Measurements from ENCODE around the gene SMC3. TPM values are rescaled to one million over a fixed set of nuclear protein-coding genes. Genes with fewer than 3 reads are reported as not detected.

The SMC3 gene
- total and polyA plus RNA-seq, 10 donors = 10.4 to 41.2 (median 33.8) TPM

- Histone ChIP-seq H3K36me3 (no peaks in the 10 kb centered on the region), H3K4me3 (no peak overlapping the region), H3K4me1 (peaks cover 0 to 7% (median 0%) of the 10 kb centered on the region in 6 donors), H3K27ac (no peak overlapping the region), H3K9me3 (peaks cover 0 to 6% (median 0%) of the 10 kb centered on the region in 8 donors), H3K27me3 (replicated peaks in 1 of 7) (no peaks in the 10 kb centered on the region)
- TF ChIP-seq POLR2AphosphoS5 (IDR thresholded peaks at IDR 0.05) = no peak
- TF ChIP-seq POLR2A (IDR thresholded peaks at IDR 0.05) = no peak
- no peak for TF ChIP-seq CTCF (IDR thresholded peaks at IDR 0.05 in 8 of 11, conservative IDR thresholded peaks at IDR 0.05 in 3 of 11)
- DNase-seq = no peak
- intact Hi-C loops (cut with DNase I; ENCODE audit: low total_unique reads) = no loop called here
- 86 to 97% (median 94%) methylated on average over 5 of the region's 5 CpGs for WGBS, 5 donors
Observed at GRCh38 chr10:110616493-110617033, 49.1 kb downstream of the SMC3 start.

- H3K27me3 ChIP-seq (replicated peaks in 1 of 7) = no peaks in the 10 kb centered on the region
- no peak for DNase-seq
- no peaks in the 10 kb centered on the region for H3K36me3 ChIP-seq
- peaks cover 0 to 4% (median 0%) of the 10 kb centered on the region in 6 donors for H3K4me1 ChIP-seq
- no peak overlapping the region for H3K4me3 ChIP-seq
- 81 to 92% (median 90%) methylated on average over 7 of the region's 7 CpGs for WGBS, 5 donors
- TF ChIP-seq CTCF (IDR thresholded peaks at IDR 0.05 in 8 of 11, conservative IDR thresholded peaks at IDR 0.05 in 3 of 11) = no peak
- no peak for TF ChIP-seq POLR2AphosphoS5 (IDR thresholded peaks at IDR 0.05)
- TF ChIP-seq POLR2A (IDR thresholded peaks at IDR 0.05) = no peak
- H3K9me3 ChIP-seq = peaks cover 0 to 9% (median 0%) of the 10 kb centered on the region in 8 donors
- intact Hi-C loops (cut with DNase I; ENCODE audit: low total_unique reads) = no loop called here
- no peak overlapping the region for H3K27ac ChIP-seq
Observed at GRCh38 chr10:110617425-110618229, 50.1 kb downstream of the SMC3 start.

- WGBS, 5 donors = 53 to 70% (median 60%) methylated on average over 5 of the region's 5 CpGs
- H3K4me1 ChIP-seq = peaks cover 0 to 4% (median 0%) of the 10 kb centered on the region in 6 donors
- intact Hi-C loops (cut with DNase I; ENCODE audit: low total_unique reads) = no loop called here
- no peak overlapping the region for H3K27ac ChIP-seq
- peaks cover 0 to 9% (median 0%) of the 10 kb centered on the region in 8 donors for H3K9me3 ChIP-seq
- no peaks in the 10 kb centered on the region for H3K36me3 ChIP-seq
- H3K4me3 ChIP-seq = no peak overlapping the region
- TF ChIP-seq POLR2A (IDR thresholded peaks at IDR 0.05) = no peak
- TF ChIP-seq POLR2AphosphoS5 (IDR thresholded peaks at IDR 0.05) = no peak
- no peak for TF ChIP-seq CTCF (IDR thresholded peaks at IDR 0.05 in 8 of 11, conservative IDR thresholded peaks at IDR 0.05 in 3 of 11)
- H3K27me3 ChIP-seq (replicated peaks in 1 of 7) = no peaks in the 10 kb centered on the region
- DNase-seq = no peak
Observed at GRCh38 chr10:110618230-110618610, 50.7 kb downstream of the SMC3 start.

Measured in spleen (tissue), 11 donors.